ENCODE measurements around the gene AURKAIP1.

Gene AURKAIP1

DNA sequence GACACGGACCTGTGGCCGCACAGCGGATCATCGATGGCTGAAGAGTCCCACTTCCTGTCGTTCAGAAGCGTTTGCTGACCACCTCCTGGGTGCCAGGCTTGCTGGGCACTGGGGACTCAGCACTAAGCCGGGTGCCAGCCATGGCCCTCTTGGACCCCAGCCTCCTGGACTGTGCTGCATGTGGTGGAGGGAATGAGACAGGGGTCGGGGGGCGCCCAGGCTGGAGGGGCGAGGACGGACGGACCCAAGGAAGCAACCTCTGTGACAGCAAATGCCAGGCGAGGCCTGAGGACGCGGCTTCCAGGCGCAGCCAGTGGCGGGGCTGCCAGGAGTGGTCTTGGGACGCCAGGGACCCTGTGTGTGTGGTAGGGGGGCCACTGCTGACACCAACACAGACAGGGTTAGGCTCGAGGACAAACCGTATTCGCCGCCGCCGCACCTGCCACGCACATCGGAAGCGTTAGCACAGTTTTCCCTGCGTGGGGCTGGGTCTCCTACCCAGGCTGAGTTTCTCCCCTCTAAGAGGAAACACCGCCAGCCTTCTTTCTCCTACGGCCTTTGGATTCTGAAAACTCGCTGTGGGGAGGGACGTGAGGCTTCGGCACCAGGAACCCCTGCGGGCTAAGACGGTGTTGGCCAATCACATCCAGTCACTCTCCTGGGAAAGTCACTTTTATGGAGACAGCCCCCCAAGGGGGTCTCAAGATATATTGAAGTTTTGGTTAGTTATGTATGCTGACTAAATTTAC, 13.6 kb downstream of the AURKAIP1 start:
- no peak for DNase-seq (ENCODE audit: low spot score)

DNA sequence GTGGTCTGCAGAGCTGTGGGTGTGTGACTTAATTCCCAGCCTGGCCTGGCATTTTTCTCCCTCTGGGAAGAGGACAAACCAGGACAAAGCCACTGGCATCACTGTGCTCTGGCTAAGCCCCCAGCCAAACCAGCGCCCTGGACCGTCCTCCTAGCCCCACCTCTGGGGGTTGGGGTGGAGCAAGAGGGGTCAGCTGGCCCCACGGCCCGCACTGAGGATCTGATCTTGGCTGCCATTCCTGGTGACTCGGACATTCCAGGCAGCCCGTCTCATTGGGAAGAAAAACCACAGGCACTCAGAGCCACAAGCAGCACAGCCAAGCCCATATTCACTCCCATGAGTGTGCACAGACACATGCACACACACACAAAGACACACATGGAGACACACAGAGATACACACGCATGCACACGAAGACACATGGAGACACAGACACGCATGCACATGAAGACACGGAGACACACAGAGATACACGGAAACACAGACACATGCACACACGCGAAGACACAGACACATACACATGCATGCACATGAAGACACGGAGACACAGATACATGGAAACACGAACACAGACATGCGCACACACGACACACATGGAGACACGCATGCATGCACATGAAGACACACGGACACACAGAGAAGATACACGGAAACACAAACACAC, 14.4 kb downstream of the AURKAIP1 start:
- no peak for DNase-seq (ENCODE audit: low spot score)

GRCh38 chr1:1359664-1360468, 15.1 kb downstream of the AURKAIP1 start:
- no peak for DNase-seq (ENCODE audit: low spot score)

GRCh38 chr1:1359308-1359663, 15.7 kb downstream of the AURKAIP1 start:
- no peak for DNase-seq (ENCODE audit: low spot score)

GRCh38 chr1:1358433-1359271, 16.4 kb downstream of the AURKAIP1 start, which contains the start of gene MXRA8:
Gene MXRA8, minus strand, starts transcription at chr1:1358555. Its CDS starts 51 bp downstream, at chr1:1358504.
- DNase-seq (ENCODE audit: low spot score): no peak

- DNase-seq (ENCODE audit: low spot score): no peak
Observed at GRCh38 chr1:1357871-1358432, 17.1 kb downstream of the AURKAIP1 start.

- DNase-seq (ENCODE audit: low spot score): no peak
Observed at GRCh38 chr1:1356796-1357401, 18.1 kb downstream of the AURKAIP1 start.

DNA sequence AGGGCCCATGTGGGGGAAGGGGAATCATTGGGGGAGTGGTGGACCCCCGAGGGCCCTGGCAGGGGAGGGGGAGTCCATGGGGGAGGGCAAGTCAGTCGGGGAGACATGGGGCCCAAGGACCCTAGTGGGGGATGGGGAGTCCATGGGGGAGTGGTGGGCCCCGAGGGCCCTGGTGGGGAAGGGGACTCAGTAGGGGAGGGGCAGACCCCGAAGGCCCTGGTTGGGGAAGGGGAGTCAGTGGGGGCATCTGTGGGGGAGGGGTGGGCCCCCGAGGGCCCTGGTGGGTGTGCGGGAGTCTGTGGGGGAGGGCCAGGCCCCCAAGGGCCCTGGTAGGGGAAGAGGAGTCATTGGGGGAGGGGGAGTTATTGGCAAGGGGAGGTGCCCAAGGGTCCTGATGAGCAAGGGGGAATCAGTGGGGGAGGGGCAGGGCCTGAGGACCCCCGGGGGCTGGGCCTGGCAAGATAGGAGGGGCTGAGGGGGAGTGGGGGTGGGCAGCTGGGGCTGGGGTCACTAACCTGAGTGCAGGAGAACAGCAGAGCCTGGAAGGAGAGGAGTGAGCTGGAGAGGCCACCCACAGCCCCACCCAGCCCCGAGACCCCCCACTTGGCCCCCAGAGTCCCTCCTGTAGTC, 18.7 kb downstream of the AURKAIP1 start:
- DNase-seq (ENCODE audit: low spot score): no peak

DNA sequence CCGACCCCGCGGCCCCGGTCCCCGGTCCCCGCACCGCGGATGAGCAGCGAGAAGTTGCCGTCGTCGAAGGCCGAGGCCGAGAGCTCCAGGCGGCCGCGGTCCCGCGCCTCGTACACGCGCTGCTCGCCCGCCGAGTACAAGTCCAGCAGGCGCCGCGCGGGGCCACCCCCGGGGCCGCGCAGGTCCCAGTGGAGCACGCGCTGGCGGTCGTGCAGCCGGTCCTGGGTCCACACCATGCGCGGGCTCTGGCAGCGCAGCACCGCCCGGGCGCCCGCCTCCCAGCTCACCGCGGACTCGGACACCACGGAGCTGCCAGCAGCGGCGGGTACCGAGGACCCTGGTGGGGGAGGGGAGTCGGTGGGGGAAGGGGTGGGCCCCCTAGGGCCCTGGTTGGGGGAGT, 19.6 kb downstream of the AURKAIP1 start:
- DNase-seq (ENCODE audit: low spot score): no peak

DNA sequence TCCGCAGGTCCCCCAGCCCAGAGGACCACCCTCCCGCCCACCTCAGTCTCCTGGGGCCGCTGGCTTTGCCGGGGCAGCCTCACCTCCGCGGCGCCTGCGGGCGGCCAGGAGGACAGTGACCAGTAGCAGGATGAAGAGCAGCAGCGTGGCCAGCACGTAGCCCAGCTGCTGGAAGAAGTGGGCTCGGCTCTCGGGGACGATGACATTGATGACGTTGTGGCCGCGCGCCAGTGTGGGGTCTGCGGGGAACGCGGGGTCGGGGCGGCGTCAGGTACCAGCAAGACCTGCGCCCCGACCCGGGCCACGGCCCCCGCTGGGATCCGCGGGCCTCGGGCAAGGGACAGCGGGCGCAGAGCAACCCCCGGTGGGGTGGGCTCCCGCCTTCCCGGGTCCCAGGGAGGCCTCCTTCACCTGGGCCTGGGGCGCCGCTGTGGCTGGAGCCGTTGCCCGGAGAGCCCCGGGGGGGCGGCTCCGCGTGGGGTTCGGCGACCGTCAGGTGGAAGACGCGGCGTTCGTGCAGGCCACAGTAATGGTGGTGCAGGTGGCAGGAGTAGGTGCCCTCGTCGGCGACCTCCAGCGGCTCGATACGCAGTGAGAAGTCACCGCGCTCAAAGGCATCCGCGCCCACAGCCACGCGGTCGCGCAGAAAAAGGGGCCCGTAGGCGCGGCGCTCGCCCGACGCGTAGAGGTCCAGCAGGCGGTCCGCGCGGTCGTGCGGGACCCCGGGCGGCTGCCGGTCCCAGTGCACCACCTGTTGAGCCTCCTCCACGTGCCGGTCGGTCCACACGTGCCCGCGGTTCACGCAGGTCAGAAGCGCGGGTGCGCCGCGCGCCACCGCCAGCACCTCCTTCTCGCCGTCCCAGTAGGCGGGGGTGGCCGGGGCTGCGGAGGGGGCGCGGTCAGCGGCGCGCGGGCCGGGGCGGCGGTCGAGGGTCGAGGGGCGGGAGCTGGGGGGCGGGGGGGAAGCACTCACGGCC, 20.4 kb downstream of the AURKAIP1 start:
- no peak for DNase-seq (ENCODE audit: low spot score)

DNA sequence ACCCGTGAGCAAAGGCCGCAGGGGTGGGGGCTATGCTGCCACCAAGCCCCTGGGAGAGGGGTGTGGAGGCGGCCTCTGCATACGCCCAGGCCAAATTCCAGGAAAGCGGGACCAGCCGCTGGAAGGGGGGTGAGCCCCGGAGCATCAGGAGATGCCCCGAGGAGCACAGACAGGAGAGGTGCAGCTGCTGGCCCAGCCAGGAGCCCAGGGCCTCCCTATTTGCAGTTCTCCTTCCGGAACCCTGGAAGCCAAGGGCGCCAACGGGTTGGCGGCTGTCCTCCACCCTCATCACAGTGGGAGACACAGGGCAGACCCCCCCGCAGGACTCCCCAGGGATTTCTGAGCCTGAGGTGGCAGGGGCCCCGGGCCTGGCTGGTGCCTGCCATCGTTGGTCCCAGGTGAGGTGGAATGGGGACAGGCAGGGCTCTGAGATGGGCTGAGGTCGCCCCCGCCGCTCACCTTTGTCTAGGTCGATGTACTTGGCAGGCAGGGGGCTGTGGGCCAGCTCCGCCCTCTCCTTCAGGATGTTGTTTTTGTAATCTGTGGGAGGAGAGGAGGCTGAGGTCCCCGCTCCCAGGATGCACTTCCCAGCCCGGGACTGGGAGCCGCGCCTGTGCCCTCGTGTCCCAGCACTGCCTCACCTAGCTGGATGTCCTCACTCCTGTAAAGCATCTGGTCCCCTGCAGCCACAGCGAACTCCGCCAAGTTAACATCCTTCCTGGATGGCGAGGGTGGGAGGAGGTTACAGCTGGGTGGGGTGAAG, 21.4 kb downstream of the AURKAIP1 start:
- no peak for DNase-seq (ENCODE audit: low spot score)

GRCh38 chr1:1352786-1353388, 22.1 kb downstream of the AURKAIP1 start:
- no peak for DNase-seq (ENCODE audit: low spot score)

DNA sequence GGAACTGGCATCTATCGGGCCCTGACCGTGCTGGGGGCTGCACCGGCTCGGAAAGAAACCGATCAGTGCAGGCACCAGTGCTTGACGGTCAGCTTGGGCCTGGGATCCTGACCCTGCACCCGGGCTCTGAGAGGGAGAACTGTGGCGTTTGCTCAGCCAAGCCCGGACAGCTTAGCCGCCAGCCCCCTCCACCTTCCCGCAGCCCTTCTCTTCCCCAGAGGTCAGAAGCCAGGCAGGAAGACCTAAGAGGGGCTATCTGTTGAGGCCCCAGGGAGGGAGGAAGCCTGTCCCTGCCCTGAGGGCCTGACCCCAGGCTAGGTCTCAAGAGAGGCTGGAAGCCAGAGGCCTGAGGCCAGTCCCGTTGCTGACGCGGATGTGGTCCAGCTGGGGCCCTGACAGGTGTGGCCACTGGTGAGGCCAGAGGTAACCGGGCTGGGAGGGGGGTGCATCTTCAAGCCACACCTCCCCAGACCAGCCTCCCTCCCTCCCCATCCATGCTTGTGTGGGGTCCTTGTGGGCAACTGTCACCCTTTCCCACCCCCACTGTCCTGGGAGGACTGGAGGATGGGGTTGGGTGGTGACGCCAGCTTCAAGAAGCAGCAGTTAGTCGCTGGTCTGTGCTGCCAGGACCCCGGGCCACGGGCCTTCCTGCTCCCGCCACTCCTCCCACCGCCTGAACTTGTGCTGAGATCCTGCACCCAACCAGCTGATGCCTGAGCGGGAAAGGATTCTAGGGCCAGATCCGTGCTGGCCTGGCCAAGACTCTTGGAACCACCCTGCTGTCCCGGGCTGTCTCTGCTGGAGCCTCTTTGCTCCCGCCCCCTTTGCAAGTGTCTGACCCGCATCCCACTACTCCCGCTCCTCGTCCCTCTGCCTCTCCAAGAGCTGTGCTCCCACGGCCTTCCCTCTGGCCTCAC, 23.2 kb downstream of the AURKAIP1 start:
- no peak for DNase-seq (ENCODE audit: low spot score)

DNA sequence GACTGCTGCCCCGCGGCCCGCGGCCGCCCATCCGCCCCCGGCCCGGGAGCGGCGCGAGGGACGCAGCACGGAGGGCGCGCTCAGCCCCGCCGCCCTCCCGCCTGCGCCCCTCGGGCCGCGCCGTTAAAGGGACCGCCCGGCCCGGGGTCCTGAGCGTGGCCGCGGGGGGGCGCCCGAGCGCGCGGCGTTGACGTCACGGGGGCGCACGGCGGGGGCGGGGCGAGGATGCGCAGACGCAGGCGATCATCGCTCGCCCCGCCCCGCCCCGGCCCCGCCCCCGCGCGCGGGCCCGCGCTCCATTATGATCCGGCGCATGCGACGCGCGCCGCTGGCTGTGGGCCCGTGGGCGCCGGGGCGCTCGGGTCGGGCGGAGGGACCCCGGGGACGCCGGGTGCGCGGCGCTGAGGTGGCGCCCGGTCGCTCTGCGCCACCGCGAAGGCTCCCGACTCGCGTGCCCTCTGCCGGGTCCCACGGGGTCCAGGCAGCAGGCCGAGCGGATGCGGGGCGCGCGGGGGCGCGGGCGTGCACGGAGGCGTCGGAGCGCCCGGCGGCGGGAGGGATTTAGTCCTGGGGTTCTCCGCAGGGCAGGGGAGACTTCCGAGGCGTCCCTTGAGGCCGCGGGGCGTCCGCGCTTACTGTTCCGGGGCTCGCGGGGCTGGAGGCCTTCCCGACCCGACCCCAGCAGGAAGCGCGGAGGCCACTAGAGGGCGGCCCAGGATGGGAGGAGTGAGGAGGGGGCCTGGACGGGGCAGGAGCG, 25.6 kb downstream of the AURKAIP1 start, which contains the start of gene DVL1:
Gene DVL1, minus strand, starts transcription at position 163 of the 757 bp plus-strand sequence. CDS start 353 bp downstream, outside the sequence.
- peak; percentile 59 for DNase-seq (ENCODE audit: low spot score)

GRCh38 chr1:1348420-1349255, 26.4 kb downstream of the AURKAIP1 start:
- no peak for DNase-seq (ENCODE audit: low spot score)
